GM19452 (cell line): Measurements from ENCODE around the gene C6orf62.
"Not testable (repeated sequence)": the region's sequence is repeated elsewhere in the genome, so short reads cannot be mapped to it uniquely, and the experiment has no call there.

Experiments
- ATAC-seq: cut with Tn5 transposase; IDR thresholded peaks from one replicate; pipeline ENCODE4 v1.9.1; 2021; ENCODE audit not compliant: unreplicated experiment

Gene C6orf62

GRCh38 chr6:24719125-24719971 lies at the start of gene C6orf62:
TSS of gene C6orf62 (minus strand) at chr6:24719154. CDS start at chr6:24718668, 486 bp downstream.
- no peak for ATAC-seq

DNA sequence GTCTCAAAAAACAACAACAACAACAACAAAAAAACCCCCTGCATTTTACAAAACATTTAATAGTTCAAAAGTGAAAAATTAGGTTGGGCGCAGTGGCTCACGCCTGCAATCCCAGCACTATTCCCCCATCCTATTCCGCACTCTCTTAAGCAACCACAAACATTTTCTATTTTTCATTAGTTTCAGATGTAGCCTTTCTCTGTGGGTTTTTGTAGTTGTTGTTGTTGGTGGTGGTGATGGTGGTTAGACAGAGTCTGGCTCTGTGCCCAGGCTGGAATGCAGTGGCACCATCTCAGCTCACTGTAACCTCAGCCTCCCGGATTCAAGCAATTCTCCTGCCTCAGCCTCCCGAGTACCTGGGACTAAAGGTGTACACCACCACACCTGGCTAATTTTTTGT lies 49.4 kb upstream of the C6orf62 start:
- no peak for ATAC-seq

DNA sequence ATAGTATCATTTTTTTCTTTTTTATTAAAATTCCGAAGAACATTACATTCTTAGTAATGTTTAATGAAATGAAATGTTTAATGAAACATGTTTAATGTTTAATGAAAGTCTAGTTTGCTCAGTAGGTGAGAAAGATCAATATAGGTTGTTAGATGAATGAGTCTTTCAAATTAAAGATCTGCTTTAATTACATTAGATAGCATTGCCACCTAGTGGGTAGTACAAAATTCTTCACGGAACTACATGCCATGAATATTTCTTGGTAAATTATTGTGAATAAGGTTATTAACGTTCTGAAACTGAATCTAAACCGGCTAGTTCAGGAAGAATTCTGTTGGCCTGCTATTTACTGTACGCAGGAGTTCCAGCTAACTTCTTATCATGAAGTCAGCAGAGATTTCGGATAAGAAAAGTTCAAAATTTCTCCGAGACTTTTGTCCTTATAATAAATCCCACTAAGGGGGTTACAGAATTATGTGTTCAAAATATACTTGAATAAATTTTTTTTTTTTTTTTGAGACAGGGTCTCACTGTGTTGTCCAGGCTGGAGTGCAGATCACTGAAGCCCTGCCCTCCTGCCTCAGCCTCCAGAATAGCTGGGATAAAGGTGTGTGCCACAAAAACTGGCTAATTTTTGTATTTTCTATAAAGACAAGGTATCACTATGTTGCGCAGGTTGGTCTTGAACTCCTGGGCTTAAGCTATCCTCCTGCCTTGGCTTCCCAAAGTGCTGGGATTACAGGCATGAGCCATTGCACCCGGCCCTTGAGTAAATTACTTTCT lies 47.9 kb upstream of the C6orf62 start:
- no peak for ATAC-seq

- not testable (repeated sequence) for ATAC-seq
These were observed 47.0 kb upstream of the C6orf62 start for GRCh38 chr6:24765968-24766367.

DNA sequence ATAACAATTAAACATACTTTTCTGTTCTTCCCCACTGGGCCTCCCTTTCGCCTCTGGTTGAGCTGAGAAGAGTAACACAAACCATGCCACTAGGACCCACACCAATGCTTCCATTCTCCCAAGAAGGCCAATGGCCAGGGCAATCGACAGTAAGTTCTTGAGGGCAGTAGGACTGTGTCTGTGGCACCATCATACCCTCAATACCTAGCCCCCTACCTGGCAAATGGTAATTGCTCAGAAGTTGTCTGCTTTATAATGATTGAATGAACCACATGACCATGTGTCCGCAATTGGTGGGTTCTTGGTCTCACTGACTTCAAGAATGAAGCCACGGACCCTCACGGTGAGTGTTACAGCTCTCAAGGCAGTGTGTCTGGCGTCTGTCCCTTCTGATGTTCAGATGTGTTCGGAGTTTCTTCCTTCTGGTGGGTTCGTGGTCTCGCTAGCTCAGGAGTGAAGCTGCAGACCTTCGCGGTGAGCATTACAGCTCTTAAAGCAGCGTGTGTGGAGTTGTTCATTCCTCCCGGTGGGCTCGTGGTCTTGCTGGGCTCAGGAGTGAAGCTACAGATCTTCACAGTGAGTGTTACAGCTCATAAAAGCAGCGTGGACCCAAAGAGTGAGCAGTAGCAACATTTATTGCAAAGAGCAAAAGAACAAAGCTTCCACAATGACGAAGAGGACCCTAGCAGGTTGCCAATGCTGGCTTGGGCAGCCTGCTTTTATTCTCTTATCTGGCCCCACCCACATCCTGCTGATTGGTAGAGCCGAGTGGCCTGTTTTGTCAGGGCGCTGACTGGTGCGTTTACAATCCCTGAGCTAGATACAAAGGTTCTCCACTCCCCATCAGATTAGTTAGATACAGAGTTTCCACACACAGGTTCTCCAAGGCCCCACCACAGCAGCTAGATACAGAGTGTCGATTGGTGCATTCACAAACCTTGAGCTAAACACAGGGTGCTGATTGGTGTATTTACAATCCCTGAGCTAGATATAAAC lies 46.2 kb upstream of the C6orf62 start:
- ATAC-seq: not testable (repeated sequence)

GRCh38 chr6:24763578-24763977 lies 44.6 kb upstream of the C6orf62 start:
- no peak for ATAC-seq

DNA sequence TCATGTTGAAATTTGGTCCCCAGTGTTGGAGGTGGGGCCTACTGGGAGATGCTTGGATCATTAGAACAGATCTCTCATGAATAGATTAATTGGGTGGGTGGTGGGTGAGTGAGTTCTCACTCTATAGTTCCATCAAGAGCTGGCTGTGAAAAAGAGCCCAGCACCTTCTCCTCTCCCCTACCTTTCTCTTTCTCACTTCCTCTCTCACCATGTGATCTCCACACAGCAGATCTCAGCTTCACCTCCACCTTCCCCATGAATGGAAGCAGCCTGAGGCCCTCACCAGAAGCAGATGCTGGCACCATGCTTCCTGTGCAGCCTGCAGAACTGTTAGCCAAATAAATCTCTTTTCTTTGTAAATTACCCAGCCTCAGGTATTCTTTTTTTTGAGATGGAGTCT lies 42.9 kb upstream of the C6orf62 start:
- no peak for ATAC-seq

- ATAC-seq: no peak
These were observed 42.4 kb upstream of the C6orf62 start for GRCh38 chr6:24761193-24761835.

DNA sequence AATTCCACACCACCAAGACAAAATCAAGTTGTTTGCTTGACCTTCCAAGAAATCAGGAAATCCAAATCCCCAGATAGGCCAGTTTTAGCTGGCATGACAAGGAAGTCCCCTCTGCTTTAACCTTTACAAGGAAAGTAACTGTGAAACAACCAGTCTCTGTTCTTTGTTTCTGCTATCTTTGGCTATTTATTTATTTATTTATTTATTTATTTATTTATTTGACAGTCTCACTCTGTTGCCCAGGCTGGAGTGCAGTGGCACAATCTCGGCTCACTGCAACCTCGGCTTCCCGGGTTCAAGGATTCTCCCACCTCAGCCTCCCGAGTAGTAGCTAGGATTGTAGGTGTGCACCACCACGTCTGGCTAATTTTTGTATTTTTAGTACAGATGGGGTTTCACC lies 41.3 kb upstream of the C6orf62 start:
- ATAC-seq: no peak

DNA sequence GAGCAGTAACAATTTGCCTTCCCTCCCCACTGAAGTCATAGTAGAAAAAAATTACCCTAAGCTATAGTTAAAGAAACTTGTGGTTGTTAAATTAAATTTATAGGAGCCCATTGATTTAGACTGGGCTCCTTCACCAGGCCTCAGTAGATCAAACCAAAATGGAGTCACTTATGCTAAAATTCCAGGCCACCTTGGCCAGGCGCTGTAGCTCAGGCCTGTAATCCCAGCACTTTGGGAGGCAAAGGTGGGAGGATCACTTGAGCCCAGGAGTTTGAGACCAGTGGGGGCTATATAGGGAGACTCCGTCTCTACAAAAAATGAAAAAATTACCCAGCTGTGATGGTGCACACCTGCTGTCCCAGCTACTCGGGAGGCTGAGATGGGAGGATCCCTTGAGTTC lies 40.8 kb upstream of the C6orf62 start:
- ATAC-seq: no peak

- ATAC-seq: no peak
These were observed 38.7 kb upstream of the C6orf62 start for GRCh38 chr6:24757611-24758010.

DNA sequence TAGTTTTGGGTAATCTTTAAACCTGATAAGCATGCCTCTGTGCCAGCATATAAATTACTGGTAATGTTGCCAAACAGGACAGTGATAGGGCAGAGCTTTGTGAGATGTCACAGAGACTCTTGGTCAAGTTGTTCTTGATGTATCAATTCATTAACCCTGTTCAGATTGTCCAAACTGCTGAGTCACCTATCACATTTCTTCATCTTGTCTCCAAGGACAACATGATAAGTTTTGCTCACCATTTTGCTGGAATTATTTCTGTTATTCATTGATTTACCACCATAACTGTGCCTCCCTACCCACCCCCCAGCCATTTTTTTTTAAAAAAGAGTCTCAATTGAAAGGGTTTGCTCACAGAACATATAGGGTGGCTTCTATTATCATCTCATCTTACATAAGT lies 36.3 kb upstream of the C6orf62 start:
- ATAC-seq: no peak

- ATAC-seq: not testable (repeated sequence)
These were observed 35.4 kb upstream of the C6orf62 start for GRCh38 chr6:24754378-24754777.

DNA sequence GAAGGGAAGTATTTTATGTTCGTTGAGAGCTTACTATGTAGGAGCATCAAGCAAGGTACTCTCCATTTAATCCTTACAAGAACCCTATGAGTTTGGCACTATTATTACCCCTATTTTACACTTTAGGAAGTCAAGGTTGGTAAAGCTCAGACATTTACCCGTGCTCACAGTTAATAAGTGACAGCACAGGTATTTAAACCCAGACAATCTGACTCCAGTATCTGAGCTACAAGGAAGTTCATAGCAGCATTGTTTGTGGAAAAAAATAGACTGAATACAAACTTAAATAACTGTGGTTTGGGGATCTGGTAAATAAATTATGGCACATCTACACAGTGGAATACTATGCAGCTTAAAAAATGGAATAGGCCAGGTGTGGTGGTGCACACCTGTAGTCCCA lies 34.6 kb upstream of the C6orf62 start:
- ATAC-seq: no peak

DNA sequence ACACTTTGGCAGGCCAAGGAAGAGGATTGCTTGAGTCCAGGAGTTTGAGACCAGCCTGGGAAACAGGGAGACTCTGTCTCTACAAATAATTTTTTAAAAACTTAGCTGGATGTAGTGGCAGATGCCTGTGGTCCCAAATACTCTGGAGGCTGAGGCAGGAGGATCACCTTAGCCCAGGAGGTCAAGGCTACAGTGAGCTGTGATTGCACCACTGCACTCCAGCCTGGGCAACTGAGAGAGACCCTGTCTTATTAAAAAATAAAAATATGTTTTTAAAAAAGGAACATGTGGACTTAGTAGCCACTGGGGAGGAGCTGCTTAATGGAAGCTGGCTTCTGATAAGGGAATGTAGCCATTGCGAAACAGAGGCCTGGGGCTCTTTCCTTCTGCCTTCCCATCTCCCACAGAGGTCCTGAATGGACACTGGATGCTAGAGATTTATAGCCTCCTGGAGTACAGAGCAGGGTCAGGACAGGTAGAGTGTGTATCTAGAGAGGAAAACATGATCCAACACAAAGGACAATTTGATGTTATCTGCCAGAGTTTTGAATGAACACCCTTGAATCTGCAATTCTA lies 34.1 kb upstream of the C6orf62 start:
- no peak for ATAC-seq

- no peak for ATAC-seq
These were observed 33.5 kb upstream of the C6orf62 start for GRCh38 chr6:24752503-24752902.

DNA sequence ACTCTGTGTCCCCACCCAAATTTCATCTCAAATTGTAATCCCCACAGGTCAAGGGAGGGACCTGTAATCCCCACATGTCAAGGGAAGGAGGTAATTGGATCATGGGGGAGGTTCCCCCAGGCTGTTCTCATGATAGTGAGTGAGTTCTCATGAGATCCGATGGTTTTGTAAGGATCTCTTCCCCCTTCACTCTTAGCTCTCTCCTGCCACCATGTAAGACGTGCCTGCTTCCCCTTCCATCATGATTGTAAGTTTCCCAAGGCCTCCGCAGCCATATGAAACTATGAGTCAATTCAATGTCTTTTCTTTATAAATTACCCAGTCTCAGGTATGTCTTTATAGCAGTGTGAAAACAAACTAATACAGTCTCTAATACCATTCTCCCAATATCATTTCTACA lies 31.9 kb upstream of the C6orf62 start:
- ATAC-seq: not testable (repeated sequence)

DNA sequence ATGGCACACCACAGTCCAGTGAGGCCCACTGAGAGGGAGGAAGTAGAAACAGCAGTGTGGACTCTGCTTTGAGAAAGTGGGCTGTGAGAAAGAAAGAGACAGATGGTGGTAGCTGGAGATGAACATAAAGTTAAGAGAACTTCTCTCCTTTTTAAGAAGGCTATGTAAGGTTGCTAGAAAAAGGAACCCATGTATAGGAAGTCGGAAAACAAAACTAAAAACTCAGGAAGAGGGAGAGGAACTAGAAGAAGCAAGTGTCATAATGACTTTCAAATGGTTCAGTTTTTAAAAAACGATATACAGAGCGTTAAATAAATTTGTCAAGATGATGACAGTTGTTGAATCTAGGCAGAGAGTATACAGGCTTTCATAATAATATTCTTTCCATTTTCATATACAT lies 30.3 kb upstream of the C6orf62 start:
- no peak for ATAC-seq

DNA sequence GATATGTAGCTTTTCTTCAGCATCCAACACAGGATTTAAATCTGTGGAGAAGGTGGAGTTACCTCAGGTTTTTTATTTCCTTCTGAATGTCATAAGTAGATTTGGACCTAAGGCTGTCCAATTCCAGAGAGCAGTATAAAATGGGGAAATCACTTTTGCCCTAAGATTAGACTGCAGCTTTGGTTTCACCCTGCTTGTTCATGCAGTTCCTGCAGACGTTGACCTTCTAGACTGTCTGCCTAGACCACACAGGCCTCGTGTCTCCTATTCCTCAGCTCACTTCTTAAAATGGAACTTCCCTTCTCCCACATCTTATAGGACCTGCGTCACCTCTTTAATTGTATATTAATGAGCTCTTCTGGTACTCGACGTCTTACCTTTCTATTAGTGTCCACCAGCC lies 26.0 kb upstream of the C6orf62 start:
- ATAC-seq: no peak

DNA sequence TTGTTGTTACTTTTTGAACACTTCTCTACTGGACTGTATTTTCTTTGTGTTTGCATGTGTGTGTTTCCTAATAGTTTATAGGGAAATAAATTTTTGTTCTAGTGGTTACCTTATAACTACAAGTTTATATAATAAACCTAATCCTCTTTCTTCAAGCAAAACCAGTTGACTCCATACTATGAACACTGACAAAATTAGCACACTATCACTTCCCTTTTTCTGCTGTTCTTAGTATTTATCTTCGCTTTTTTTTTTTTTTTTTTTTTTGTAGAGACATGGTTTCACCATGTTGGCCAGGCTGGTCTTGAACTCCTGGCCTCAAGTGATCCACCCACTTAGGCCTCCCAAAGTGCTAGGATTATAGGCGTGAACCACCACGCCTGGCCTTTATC lies 25.0 kb upstream of the C6orf62 start:
- peak; percentile 45 for ATAC-seq
